Activated B cell treated with CpG ODN at 0.5 μM for 24 hours (primary cell): ENCODE results near the gene CAPN8. TPM values are rescaled to one million over a fixed set of nuclear protein-coding genes. Genes with fewer than 3 reads are reported as not detected.
"Not testable (repeated sequence)": the region's sequence is repeated elsewhere in the genome, so short reads cannot be mapped to it uniquely, and the experiment has no call there.

Experiments used
- ATAC-seq: fragments of 200-7000 bp; cut with Tn5 transposase; one replicate; pipeline ENCODE4 v1.10.0; 2021; ENCODE audit warnings: low read depth, mild to moderate bottlenecking, moderate library complexity
- CTCF ChIA-PET: fragments of 350-600 bp; sonication (Branson Sonifier 250); formaldehyde crosslinking; loops from one replicate; lab custom pipeline; 2021; ENCODE audit warnings: antibody characterized with exemption; lab: Charles Lee
- POLR2A ChIA-PET: fragments of 350-600 bp; sonication (Branson Sonifier 250); formaldehyde crosslinking; loops from one replicate; lab custom pipeline; 2021; ENCODE audit warnings: antibody characterized with exemption; lab: Charles Lee
- DNase-seq: peaks from one replicate; pipeline ENCODE4 v3.0.0; 2022
- H3K27ac Mint-ChIP-seq: one replicate; pipeline ENCODE4 v1.8.0; 2020; ENCODE audit warnings: mixed read lengths
- H3K27me3 Mint-ChIP-seq: one replicate; pipeline ENCODE4 v1.8.0; 2021; ENCODE audit warnings: mixed read lengths
- H3K36me3 Mint-ChIP-seq: one replicate; pipeline ENCODE4 v1.8.0; 2021; ENCODE audit warnings: low read depth, mixed read lengths
- H3K4me1 Mint-ChIP-seq: one replicate; pipeline ENCODE4 v1.8.0; 2021; ENCODE audit warnings: mixed read lengths
- H3K4me3 Mint-ChIP-seq: one replicate; pipeline ENCODE4 v1.8.0; 2020; ENCODE audit warnings: mild to moderate bottlenecking, mixed read lengths
- H3K9me3 Mint-ChIP-seq: one replicate; pipeline ENCODE4 v1.8.0; 2020; ENCODE audit warnings: mixed read lengths
- intact Hi-C: fragments of 100-400 bp; cut with micrococcal nuclease; formaldehyde crosslinking; loops from one replicate; pipeline ENCODE4 v1.15.1; 2024
- total RNA-seq: library from RNA; stranded (reverse); gene quantifications from 2 replicates; pipeline ENCODE4 v1.2.3, GENCODE V29; 2022
- TF ChIP-seq, protein P1 (sequence below): fragments of 200-600 bp; IDR thresholded peaks from one replicate; pipeline ENCODE4 v1.8.0; 2022; ENCODE audit warnings: antibody characterized with exemption, mild to moderate bottlenecking

CAPN8 gene
- total RNA-seq, 1 donor from 2014 or later: not detected

DNA sequence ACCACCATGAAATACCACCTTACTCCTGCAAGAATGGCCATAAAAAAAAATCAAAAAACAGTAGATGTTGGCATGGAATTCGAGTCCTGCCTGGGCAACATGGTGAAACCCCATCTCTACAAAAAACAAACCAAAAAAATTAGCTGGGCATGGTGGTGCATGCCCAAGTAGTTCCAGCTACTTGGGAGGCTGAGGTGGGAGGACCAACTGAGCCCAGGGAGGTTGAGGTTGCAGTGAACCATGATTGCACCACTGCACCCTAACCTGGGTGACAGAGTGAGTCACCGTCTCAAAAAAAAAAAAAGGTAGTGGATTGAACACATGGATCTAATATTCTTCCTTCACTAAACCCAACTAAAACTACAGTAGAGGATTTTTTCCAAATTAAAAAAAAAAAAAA, 146.4 kb downstream of the CAPN8 start:
- H3K4me1 Mint-ChIP-seq: no peaks in the 10 kb centered on the region
- ChIA-PET POLR2A (no interaction called here), CTCF (no interaction called here)
- TF ChIP-seq, protein P1, sequence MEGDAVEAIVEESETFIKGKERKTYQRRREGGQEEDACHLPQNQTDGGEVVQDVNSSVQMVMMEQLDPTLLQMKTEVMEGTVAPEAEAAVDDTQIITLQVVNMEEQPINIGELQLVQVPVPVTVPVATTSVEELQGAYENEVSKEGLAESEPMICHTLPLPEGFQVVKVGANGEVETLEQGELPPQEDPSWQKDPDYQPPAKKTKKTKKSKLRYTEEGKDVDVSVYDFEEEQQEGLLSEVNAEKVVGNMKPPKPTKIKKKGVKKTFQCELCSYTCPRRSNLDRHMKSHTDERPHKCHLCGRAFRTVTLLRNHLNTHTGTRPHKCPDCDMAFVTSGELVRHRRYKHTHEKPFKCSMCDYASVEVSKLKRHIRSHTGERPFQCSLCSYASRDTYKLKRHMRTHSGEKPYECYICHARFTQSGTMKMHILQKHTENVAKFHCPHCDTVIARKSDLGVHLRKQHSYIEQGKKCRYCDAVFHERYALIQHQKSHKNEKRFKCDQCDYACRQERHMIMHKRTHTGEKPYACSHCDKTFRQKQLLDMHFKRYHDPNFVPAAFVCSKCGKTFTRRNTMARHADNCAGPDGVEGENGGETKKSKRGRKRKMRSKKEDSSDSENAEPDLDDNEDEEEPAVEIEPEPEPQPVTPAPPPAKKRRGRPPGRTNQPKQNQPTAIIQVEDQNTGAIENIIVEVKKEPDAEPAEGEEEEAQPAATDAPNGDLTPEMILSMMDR: no peak
- peaks cover 5% of the 10 kb centered on the region for H3K9me3 Mint-ChIP-seq
- no peak overlapping the region for H3K27ac Mint-ChIP-seq
- intact Hi-C loops: no loop called here
- no peak for DNase-seq
- H3K27me3 Mint-ChIP-seq: peaks cover 13% of the 10 kb centered on the region
- H3K4me3 Mint-ChIP-seq: no peak overlapping the region
- ATAC-seq: no peak
- H3K36me3 Mint-ChIP-seq: no peaks in the 10 kb centered on the region

DNA sequence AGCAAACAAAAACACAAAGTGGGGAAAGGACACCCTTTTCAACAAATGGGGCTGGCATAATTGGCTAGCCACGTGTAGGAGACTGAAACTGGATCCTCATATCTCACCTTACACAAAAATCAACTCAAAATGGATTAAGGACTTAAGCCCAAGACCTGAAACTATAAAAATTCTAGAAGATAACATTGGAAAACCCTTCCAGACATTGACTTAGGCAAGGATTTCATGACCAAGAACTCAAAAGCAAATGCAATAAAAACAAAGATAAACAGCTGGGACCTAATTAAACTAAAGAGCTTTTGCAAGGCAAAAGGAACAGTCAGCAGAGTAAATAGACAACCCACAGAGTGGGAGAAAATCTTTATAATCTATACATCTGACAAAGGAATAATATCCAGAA, 146.9 kb downstream of the CAPN8 start:
- POLR2A ChIA-PET, H3K36me3 Mint-ChIP-seq, H3K9me3 Mint-ChIP-seq, CTCF ChIA-PET, DNase-seq, ATAC-seq, H3K27ac Mint-ChIP-seq, H3K4me1 Mint-ChIP-seq, intact Hi-C loops, H3K4me3 Mint-ChIP-seq: not testable (repeated sequence)
- H3K27me3 Mint-ChIP-seq: peaks cover 13% of the 10 kb centered on the region

DNA sequence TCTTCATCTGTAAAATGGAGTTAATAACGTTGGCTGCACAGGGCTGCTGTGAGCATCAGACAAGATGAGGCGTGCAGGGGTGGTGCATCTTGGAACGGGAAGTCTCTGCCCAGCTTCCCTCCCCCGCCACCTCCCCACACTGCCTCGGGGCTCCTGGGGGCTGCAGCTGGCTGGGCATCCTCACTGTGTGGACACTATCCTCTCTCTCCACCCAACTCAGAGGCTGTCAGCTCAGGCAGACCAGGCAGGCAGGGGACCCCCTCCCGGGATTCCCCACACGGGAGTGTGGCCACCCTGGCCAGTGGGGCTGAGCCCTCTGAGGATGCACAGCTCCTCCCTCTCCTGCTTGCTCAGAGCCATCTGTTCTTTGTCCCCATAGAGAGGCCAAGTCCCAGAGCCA, 149.6 kb downstream of the CAPN8 start:
- H3K4me3 Mint-ChIP-seq: no peak overlapping the region
- peaks cover 10% of the 10 kb centered on the region for H3K27me3 Mint-ChIP-seq
- ATAC-seq (no peak), DNase-seq (no peak)
- ChIA-PET CTCF (interaction anchor here (0.6 kb wide), 1 partner anchor 992 kb away, joined by 3 read pairs; no protein-coding TSS in a partner anchor), POLR2A (no interaction called here)
- no peaks in the 10 kb centered on the region for H3K4me1 Mint-ChIP-seq
- no peaks in the 10 kb centered on the region for H3K36me3 Mint-ChIP-seq
- TF ChIP-seq, protein P1: no peak
- peaks cover 5% of the 10 kb centered on the region for H3K9me3 Mint-ChIP-seq
- no peak overlapping the region for H3K27ac Mint-ChIP-seq
- intact Hi-C loops: no loop called here

DNA sequence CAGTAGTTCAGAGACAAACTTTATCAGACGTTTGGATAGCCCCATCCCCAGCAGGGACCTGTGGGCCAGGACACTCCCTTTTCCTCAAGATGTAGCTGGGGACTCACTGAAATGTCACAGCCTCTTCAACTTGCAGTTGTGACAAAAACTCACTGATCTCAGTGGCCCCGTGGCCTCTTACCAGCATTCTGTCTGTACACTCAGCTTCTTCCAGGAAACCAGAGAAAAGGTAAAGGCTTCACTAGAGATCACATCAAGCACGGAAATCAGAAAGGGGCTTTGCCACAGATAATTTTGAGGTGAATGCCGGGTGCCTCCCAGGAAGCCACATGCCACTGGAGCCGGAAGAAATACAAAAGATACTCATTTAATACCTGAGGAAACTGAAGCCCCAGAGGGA, 150.1 kb downstream of the CAPN8 start:
- no peaks in the 10 kb centered on the region for H3K4me1 Mint-ChIP-seq
- H3K27me3 Mint-ChIP-seq: peaks cover 10% of the 10 kb centered on the region
- peaks cover 6% of the 10 kb centered on the region for H3K9me3 Mint-ChIP-seq
- DNase-seq (no peak), ATAC-seq (no peak)
- TF ChIP-seq, protein P1: no peak
- H3K36me3 Mint-ChIP-seq: no peaks in the 10 kb centered on the region
- ChIA-PET CTCF (interaction anchor here (0.6 kb wide), 1 partner anchor 991 kb away, joined by 3 read pairs; no protein-coding TSS in a partner anchor), POLR2A (no interaction called here)
- intact Hi-C loops: no loop called here
- H3K27ac Mint-ChIP-seq: no peak overlapping the region
- no peak overlapping the region for H3K4me3 Mint-ChIP-seq

DNA sequence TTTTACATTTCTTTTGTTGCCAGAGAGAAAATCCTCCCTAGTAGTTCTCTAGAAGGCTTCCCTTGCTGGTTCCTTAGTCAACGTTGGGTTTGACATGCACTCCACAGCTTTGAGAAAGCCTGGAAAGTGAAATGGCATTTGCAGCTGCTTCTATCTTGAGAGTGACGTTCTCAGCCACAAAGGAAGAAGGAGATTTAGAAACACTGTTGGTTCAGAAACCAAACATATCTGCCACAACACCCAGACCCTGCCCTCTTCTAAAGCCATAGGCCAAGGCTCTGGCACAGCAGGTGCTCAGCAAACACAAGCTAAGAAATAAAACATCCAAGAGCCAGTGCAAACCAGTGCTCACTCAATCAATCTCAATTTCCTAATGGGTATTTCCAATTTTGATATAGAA, 150.9 kb downstream of the CAPN8 start:
- DNase-seq: no peak
- Mint-ChIP-seq H3K4me3 (no peak overlapping the region), H3K9me3 (peaks cover 8% of the 10 kb centered on the region), H3K27me3 (peaks cover 8% of the 10 kb centered on the region), H3K27ac (no peak overlapping the region), H3K4me1 (no peaks in the 10 kb centered on the region), H3K36me3 (no peaks in the 10 kb centered on the region)
- intact Hi-C loops: no loop called here
- TF ChIP-seq, protein P1: no peak
- ChIA-PET CTCF (no interaction called here), POLR2A (no interaction called here)
- ATAC-seq: no peak

DNA sequence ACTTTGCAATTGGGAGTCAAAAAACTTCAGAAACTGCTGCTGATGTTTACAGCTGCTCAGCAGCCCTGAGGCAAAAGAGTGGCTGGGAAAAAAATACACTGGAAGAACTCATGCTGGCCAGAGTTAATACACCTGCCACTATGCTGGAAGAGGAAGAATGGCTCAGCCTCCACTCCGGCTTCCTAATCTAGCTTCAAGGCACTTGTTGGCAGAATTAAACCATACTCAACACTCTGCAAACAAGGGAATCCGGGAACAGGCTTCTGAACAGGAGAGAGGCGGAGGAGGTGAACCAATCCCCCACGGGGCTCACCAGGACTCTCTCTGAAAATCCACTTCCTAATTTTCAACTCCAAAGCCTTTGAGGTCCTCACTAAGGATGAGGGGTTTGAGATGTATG, 152.2 kb downstream of the CAPN8 start:
- ChIA-PET POLR2A (no interaction called here), CTCF (no interaction called here)
- Mint-ChIP-seq H3K9me3 (peaks cover 6% of the 10 kb centered on the region), H3K36me3 (no peaks in the 10 kb centered on the region), H3K4me1 (no peaks in the 10 kb centered on the region), H3K4me3 (no peak overlapping the region), H3K27me3 (peaks cover 5% of the 10 kb centered on the region), H3K27ac (no peak overlapping the region)
- DNase-seq (no peak), ATAC-seq (no peak)
- TF ChIP-seq, protein P1: no peak
- intact Hi-C loops: no loop called here
